Stimulated activated CD8-positive, alpha-beta memory T cell treated with anti-CD3 and anti-CD28 coated beads, Interleukin-2, amount 100 ng/mL, for 48 hours (primary cell): ENCODE measurements around the gene SNX30.
A peak's percentile ranks its signal among the peaks of the same experiment; 100 is the strongest.

Experiments
- DNase-seq, 2 donors: peaks; one replicate each; pipeline ENCODE4 v3.0.0-alpha.2; 2020; ENCODE audit warnings: low read depth in 2 of 2

SNX30 gene

DNA sequence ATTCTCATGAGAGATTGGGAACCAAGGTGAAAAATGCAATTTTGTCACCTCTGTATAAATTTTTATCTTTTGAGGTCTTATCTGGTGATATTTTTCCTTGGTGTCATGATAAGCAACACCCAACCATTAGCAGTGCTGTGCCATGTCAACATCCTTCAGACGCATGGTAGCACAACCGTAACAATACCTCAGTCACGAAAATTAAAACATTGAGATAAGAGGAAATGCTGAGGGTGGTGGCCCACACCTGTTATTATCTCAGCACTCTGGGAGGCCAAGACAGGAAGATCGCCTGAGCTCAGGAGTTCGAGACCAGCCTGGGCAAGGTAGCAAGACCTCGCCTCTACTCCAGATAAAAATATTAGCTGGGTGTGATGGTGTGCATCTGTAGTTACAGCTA lies 107.4 kb downstream of the SNX30 start:
- DNase-seq, result no peak

- no peak for DNase-seq
Observed at GRCh38 chr9:112858625-112859147, 108.1 kb downstream of the SNX30 start.

- no peak for DNase-seq
Observed at GRCh38 chr9:112860451-112860850, 109.9 kb downstream of the SNX30 start.

DNA sequence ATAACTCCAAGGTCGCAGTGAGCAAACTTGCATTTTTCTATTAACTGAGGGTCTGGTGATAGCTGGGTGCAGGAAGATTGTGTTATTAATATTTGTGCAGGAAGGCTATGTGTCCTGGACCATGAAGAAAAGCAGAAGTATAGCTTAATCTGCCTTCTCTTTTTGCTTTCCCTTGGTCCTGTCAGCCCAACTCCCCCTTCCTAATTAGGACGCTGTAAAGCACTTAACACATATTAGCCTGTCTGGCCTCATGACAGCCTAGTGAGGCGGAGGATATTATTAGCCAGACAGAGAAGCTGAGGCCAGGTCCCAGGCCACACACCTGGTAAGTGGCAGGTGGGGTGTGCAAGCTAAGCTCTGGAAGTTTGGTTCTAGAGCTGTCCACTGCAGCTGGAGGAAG lies 110.6 kb downstream of the SNX30 start:
- no peak for DNase-seq

DNA sequence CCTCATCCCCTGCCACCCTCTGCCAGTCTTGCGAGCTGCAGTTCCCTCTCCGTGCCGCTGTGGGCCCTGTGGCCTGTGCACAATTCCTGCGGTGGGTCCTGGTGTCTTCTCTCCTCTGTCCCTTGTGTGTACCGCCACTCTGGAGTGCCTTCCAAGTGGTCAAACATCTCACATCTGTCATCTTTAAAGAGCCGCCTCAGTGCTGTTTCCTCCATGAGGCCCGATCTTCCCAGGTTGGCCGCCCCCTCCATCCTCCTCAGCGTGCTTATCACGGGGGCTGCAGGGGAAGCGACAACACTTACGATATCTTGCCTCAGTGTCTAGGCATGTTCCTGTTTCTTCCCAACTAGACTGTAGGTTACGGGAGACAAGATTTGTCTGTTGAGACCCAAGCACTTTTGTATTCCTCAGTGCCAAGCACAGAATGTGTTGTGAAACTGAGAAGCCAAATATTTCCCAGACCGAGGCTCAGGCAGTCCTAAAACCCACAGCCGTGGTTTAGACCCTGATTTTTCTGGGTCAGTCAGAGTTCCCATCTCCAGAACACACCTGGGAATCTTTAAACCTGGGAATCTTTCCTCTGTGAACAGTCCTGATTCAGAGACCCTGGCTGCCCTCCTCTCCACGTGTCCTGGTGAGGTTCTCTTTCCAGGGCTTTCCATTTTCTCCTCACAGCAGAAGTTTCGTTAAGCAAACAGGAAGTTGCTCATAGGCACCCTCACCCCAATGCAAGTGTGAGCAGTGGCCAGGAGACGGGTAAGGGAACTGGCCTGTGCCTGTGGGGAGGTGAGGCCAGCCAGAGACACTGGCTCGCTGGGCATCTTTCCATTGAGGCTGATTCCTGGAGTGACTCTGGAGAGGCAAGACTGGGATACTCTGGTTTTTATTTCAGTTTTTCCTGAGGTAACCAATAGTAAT lies 111.3 kb downstream of the SNX30 start:
- no peak for DNase-seq

DNA sequence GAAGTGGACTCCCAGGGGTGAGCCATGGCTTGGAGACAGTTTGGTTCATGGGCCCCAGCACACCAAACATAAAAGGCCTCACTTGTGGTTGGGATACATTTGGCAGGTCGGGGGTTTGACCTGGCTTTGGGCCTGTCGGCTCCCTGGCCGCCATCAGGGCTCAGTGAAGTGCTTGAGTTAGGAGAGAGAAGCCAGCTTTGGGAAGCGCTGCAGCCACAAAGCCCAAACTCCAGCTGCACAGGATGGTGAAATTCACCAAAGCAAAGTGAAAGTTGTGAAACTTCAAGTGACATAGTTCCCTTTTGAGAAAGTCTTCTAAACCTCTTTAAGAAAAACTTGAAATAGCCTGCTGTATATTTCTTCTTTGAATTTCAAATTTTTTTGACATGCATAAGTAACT lies 112.7 kb downstream of the SNX30 start:
- no peak for DNase-seq

DNA sequence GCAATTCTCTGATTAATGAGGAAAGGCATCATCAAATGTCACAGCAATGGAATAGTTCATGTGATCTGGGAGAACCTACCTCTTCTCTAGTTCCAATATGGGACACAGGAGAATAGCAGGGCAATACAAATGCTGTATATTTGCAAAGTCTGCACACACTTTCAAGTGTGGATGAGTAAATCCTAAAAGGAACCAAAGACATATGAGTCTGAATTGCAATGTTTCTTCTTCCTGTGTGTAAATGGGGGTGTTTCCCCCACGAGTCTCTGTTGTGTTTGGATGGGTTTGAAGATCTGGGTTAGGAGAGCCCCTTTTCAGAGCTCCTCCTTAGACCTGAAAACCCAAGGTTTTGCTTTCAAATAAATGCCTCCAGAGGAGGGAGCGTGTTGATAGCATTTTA lies 113.2 kb downstream of the SNX30 start:
- no peak for DNase-seq

GRCh38 chr9:112864403-112864802 lies 113.8 kb downstream of the SNX30 start:
- no peak for DNase-seq

DNA sequence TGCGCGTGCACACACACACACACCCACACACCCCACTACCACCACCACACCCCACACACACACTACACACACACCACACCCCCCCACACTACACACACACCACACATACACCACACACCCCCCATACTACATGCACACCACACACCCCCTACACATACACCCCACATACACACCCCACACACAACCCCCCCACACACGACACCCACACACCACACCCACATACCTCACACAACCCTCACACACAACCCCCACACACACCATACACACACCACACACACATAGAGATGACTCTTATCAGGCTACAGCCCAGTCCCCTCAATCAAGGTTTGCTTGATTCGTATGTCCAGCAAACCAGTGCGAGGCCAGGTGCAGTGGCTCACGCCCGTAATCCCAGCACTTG lies 114.4 kb downstream of the SNX30 start:
- no peak for DNase-seq

- DNase-seq, result no peak
Observed at GRCh38 chr9:112866662-112867274, 116.2 kb downstream of the SNX30 start.

GRCh38 chr9:112867275-112867991 lies 116.9 kb downstream of the SNX30 start:
- peak in 1 of 2 donors; percentile 4 for DNase-seq

- no peak for DNase-seq
Observed at GRCh38 chr9:112868461-112868860, 117.9 kb downstream of the SNX30 start.

GRCh38 chr9:112869041-112869529 lies 118.5 kb downstream of the SNX30 start:
- DNase-seq, result no peak

GRCh38 chr9:112869917-112870316 lies 119.4 kb downstream of the SNX30 start:
- no peak for DNase-seq

GRCh38 chr9:112870556-112870955 lies 120.0 kb downstream of the SNX30 start:
- no peak for DNase-seq

DNA sequence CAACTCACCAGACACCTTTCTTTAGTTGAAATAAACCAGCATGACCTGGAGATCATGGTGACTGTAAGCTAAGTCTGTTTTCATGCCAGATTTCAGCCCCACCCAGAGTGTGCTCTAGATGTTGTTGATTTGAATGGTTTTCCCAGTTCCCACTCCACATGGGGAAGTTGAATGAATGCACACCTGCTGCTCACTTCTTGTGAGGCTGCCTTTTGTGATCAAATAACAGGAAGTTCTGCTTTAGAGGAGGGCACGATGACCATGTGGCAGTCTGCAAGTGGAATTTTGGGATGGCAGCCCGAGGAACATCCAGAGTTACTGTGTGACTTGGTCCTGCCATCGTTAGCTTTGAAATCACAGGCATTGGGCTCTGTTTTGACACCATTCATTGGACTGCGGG lies 121.5 kb downstream of the SNX30 start:
- no peak for DNase-seq

- DNase-seq, result no peak
Observed at GRCh38 chr9:112873773-112874405, 123.3 kb downstream of the SNX30 start.

GRCh38 chr9:112878752-112879151 lies 128.2 kb downstream of the SNX30 start:
- DNase-seq, result no peak

- no peak for DNase-seq
Observed at GRCh38 chr9:112880650-112881049, 130.1 kb downstream of the SNX30 start.

- DNase-seq, result no peak
Observed at GRCh38 chr9:112881331-112881730, 130.8 kb downstream of the SNX30 start.

DNA sequence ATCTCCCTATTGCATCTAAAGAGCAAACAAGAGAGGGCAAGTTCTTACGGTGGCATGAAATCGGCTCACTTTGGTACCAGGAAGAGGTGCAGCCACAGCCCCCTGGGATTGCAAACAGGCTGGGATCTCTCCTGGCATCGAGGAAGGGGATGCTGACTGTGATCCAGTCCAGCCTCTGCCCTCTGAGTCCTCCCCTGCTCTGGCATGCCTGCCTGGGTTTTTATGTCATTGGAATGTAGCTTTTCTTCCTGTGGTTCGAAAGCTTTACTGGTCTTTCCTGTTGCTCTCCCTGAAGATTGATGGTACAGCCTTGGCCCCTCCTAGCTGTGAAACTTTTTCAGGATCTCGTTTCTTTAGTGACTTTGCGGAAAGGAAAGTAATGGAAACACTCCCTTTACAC lies 133.5 kb downstream of the SNX30 start:
- no peak for DNase-seq

DNA sequence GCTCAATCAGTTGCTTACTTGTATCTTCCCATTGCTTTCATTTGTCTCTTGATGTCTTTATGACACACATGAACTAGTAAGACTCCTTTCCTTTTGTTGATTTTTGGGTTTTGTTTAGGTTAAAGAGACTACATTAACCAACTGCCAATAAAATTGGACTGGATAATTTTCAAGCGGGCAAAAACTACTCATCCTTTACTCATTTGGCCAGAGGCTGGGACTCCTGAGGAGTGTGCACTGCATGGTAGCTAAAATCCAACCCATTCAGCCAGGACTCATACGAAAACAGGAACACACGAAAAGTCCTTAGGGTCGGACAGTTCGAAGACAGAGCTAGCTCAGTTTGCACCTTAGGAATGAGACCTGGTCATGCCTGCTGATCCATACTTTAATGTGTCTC lies 134.2 kb downstream of the SNX30 start:
- DNase-seq, result no peak
